NCI-H1694 (cell line): Measurements from ENCODE around the gene SCGB2A2.

ENCODE experiments used
- DNase-seq: peaks from one replicate; lab custom pipeline; 2025; lab: John Stamatoyannopoulos, UW

Gene SCGB2A2

DNA sequence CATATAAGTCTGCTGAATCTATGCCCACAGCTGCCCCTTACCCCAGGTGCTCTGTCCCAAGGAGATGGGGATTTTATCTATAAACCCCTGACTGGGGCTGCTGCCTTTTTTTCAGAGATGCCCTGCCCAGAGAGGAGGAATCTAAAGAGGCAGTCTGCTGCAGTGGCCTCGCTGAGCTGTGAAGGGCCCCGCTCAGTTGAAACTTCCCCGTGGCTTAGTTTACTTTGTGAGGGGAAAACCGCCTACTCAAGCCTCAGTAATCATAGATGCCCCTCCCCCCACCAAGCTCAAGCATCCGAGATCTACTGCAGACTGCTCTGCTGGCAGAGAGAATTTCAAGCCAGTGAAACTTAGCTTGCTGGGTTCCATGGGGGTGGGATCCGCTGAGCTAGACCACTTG is 36.3 kb downstream of the SCGB2A2 start:
- DNase-seq: no peak

- DNase-seq: no peak
Observed at GRCh38 chr11:62307950-62308349, 38.0 kb downstream of the SCGB2A2 start.

DNA sequence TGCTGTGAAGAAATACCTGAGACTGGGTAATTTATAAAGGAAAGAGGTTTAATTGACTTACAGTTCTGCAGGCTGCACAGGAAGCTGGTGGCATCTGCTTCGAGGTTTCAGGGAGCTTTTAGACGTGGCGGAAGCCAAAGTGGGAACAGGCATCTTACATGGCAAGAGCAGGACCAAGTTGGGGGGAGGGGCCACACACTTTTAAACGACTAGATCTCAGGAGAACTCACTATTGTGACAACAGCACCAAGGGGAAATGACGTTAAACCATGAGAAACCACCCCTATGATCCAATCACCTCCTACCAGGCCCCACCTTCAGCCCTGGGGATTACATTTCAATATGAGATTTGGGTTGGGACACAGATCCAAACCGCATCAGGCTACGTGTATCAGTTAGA is 40.0 kb downstream of the SCGB2A2 start:
- no peak for DNase-seq

DNA sequence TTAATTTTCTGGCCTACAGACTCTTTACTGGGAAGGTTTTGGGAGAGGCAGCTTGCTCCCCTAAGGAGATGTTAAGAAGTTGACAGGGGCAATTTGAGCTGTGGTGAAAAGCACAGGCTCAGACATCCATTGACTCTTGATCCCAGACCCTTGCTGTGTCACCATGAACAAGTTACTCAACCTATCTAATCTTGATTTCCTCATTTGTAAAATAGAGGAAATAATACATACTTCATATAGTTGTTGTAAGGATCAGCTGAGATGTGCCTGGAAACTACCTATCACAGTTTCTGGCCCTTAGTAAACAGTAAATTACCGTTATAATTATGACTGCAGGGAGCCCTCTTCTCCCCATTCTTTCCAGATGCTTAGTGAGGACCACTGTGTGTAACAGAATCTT is 45.5 kb downstream of the SCGB2A2 start:
- DNase-seq: no peak

GRCh38 chr11:62322524-62322923 is 52.6 kb downstream of the SCGB2A2 start:
- no peak for DNase-seq
